T-helper 22 cell (primary cell): Measurements from ENCODE around the gene CCDC3.
"Not testable (repeated sequence)": the region's sequence is repeated elsewhere in the genome, so short reads cannot be mapped to it uniquely, and the experiment has no call there.

ENCODE experiments used
- DNase-seq: peaks from one replicate; pipeline ENCODE4 v3.0.0-alpha.2; 2020; ENCODE audit warnings: low read depth

CCDC3 gene

GRCh38 chr10:12887780-12888179 is 113.7 kb downstream of the CCDC3 start:
- DNase-seq, result no peak

DNA sequence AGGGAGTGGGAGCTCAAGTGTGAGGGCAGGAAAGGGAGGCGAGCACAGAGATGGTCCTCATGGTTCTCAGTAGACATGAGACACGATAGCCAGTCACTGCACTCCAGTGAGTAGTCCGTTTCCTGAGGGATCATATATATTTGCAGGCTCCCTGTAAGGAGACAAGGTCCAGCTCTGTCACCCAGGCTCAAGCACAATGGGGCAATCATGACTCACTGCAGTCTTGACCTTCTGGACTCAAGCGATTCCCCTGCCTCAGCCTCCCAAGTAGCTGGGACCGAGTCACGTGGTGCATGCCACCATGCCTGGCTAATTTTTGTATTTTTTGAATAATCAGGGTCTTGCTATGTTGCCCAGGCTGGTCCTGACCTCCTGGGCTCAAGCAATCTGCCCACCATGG is 116.7 kb downstream of the CCDC3 start:
- DNase-seq, result no peak

DNA sequence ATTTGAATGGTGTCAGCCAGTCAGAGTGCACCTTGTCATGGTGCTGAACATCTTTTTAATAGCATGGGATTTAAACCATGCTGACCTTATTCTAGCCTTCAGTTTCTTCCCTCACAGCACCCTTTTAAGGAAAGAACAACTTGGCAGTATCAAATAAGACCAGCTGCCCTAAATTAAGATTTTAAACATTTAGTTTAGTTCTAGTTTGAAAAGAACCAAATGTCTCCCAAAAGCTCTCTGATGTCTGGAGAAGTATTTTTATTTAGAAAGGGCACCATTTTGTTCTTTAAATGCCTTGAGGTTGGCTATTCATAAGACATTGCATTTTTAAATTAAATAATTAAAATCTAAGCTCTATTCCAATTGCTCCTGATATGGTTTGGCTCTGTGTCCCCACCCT is 121.1 kb downstream of the CCDC3 start:
- no peak for DNase-seq

DNA sequence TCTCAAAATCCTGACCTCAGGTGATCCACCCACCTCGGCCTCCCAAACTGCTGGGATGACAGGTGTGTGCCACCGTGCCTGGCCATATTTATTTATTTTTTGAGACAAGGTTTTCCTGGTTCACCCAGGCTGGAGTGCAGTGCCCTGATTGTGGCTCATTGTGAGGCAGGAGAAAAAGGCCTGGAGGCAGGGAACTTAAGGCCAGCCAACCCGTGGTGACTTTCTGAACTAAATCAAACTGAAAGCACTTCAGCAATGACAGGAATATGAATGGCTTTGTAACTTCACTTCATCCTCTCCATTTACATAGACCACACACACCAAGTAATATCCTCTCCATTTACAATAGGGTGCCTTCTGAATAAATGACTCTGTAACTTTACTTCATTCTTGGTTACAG is 124.4 kb downstream of the CCDC3 start:
- no peak for DNase-seq

DNA sequence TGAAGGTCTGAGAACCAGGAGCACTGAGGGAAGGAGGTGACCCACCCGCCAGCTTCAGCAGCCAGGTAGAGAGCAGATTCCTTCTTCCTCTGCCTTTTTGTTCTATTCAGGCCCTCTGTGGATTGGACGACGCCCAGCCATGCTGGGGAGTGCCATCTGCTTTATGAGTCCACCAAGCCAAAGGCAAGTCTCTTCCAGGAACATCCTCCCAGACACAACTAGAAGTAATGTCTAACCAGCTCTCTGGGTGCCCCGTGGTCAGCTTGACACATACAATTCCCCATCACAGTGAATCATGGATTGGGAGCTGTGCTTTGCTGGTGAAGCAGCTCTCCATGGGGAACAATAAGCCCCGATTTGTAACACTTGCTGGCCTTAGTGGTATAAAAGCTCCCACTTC is 125.2 kb downstream of the CCDC3 start:
- DNase-seq, result no peak

- no peak for DNase-seq
Observed at GRCh38 chr10:12875100-12875499, 126.4 kb downstream of the CCDC3 start.

- no peak for DNase-seq
Observed at GRCh38 chr10:12874501-12874900, 127.0 kb downstream of the CCDC3 start.

DNA sequence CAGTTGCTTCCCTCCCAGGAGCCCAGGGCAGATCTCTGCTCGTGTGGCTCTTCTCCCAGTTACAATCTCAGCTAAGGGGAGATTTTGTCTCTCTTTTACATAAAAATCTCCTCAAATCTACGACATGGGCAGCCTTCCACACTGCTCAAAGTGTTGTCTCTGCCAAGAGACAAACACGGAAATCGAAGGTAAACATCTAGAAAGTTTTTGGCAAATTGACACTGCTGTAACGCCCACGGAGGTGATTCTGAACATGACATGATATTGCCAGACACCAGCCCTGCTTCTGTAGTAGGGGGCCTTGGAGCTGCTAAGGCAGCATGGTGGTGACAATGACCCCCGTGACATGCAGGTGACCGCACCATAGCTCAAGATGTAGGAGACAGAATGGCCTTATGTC is 128.3 kb downstream of the CCDC3 start:
- no peak for DNase-seq

DNA sequence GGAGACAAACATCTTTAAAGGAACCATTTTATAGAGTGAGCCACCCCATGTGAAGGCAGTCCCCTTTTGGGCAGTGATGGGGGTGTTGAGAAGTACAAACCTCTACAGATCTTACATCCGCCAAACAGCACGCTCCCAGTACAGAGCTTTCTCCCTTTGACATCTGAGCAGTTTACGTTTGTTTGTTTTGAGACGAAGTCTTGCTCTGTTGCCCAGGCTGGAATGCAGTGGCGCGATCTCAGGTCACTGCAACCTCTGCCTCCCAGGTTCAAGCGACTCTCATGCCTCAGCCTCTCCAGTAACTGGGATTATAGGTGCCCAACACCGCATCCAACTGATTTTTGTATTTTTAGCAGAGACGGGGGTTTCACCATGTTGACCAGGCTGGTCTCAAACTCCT is 128.9 kb downstream of the CCDC3 start:
- DNase-seq, result no peak

DNA sequence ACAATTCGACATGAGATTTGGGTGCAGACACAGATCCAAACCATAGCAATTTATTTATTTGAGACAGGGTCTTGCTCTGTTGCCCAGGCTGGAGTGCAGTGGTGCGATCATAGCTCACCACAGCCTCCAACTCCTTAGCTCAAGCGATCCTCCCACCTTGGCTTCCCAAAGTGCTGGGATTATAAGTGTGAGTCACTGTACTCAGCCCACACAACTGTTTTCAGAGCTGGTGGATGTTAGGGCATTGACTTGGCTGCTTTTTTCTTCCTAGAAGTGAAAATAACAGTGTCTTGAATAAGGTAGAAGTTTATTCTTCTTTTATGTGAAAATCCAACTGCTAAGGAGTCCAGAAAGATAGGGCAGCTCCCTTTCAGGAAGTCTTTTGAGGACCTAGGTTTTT is 132.1 kb downstream of the CCDC3 start:
- DNase-seq, result no peak

- DNase-seq, result no peak
Observed at GRCh38 chr10:12868229-12868628, 133.3 kb downstream of the CCDC3 start.

DNA sequence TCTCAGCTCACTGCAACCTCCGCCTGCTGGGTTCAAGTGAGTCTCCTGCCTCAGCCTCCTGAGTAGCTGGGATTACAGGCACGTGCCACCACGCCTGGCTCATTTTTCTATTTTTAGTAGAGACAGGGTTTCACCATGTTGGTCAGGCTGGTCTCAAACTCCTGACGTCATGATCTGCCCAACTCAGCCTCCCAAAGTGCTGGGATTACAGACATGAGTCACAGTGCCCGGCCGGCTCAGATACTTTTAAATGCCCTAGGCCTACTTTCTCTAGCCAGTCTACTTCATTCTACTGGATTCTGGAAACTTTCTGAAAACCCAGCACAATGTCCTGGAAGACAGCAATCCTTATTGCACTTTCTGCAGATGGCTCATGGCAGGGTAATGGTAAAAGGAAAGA is 136.0 kb downstream of the CCDC3 start:
- not testable (repeated sequence) for DNase-seq

DNA sequence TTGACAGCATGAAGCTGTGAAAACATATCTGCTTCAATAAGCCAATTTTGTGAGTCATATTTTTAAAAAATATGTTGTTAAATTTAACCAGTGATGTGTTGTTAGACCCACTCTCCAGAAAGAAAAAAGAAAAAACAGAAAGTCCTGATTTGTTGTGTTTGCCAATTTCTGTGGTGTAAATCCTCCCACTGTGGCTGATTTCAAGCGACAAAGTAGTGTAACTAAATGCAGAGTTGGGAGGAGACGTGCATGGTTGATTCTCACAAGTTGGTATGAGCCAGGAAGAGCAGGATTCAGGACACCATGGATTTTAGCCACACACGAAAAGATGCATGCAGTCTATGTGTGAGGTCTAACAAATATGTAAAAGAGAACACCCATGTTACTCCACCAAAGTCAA is 139.1 kb downstream of the CCDC3 start:
- no peak for DNase-seq

- DNase-seq, result no peak
Observed at GRCh38 chr10:12854988-12855387, 146.5 kb downstream of the CCDC3 start.

- no peak for DNase-seq
Observed at GRCh38 chr10:12852687-12853086, 148.8 kb downstream of the CCDC3 start.

DNA sequence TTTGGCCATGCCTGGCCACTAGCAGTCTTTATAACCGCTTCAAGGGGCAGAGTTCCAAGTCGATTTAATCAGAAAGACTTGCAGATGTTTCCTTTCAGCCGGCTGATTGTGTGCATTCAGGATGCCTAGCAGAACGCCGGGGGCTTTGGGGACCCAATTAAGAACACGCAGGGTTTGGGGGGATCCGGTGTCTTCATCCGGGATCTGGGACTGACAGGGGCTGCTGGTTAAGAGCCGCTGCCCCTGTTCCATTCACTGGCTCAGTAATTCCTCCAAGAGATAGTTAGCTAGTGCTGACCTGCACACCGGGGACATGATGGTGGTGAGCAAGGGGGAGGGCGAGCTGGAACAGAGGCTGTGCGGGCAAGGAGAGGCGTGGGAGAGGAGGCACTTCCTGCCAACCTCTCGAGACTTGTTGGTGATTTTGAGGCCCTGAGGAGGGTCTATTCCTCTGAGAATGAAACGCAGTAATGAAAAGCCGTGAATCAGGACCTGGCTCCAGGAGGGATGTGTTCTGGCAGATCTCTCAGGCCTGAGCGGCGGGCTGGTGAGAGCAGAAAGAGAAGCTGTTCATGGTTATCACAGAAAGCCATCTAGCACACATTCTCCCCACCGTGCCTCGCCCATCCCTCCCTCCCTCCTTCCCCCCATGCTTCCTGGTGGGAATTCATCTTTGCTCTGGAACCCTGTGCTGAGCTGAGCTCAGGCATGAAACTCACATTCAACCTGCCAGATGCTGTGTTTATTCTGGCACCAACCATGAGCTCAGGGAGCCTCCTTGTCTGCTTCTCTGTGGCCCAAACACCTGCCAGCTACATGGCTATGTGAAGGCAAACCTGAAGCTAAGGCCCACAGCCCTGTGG is 152.0 kb downstream of the CCDC3 start:
- no peak for DNase-seq

DNA sequence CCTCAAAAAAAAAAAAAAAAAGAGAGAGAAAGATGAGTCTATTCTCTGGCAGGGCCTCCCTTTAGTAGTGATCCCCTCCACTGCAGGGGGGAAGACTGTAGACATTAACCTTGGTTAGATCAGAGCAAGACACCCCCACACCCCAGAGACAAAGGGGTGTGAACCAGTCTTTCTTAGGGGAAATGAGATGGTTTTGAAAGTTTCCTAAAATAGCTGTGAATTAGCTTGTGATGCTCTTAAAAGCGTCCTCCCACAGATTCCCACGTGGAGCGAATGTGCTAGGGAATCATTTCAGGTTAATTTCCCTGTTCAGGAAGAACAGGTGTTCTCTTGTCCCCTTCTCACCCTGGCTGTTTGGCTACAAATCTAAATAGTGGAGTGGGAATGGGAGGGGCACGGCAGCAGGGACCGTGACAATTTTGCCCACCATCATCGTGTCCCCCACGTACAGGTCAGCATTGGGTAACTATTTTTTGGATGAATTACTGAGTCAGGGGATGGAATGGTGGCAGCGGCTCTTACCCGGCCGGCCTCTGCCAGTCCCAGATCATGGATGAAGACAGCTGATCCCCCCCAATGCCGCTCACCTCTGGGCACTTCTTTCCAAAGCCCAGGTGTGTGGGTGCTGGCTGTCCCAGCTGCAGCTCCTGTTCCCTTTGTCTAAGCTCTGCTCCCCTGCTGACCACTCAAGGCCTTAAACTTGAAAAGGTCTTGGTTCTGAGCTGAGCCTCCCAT is 152.9 kb downstream of the CCDC3 start:
- DNase-seq, result no peak

DNA sequence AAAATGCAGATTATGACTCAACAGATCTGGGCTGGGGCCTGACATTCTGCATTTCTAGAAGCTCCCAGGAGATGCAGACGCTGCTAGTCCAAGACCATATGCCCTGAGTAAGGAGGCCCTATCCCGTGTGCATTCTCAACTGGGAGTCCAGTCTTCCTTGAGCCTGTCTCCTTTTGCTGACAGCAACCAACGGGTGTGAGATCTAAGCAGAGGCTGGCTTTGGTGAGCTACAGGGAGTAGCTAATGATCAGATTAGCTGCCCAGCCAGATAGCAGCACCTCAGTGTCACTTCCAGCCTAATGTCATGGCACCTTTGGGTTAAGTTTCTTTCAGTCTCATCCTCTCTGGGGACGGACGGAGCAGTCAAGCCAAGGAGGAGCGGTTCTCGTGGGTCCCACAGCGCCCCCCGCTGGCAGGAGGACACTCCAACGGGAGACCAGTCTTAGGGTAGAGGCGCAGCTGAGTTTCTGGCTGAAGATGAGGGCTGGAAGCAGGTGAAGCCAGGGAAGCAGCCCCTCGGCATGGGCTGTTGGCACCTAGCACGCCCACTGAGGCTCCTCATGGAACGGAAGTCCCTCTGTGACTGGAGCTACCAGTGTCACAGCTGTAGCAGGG is 154.0 kb downstream of the CCDC3 start:
- DNase-seq, result no peak

- DNase-seq, result no peak
Observed at GRCh38 chr10:12846718-12847117, 154.8 kb downstream of the CCDC3 start.
